GM21390 (cell line): Measurements from ENCODE around the gene UGCG.
"Not testable (repeated sequence)": the region's sequence is repeated elsewhere in the genome, so short reads cannot be mapped to it uniquely, and the experiment has no call there.

ENCODE experiments used
- ATAC-seq: cut with Tn5 transposase; IDR thresholded peaks from one replicate; pipeline ENCODE4 v1.9.1; 2021; ENCODE audit not compliant: unreplicated experiment

Gene UGCG

GRCh38 chr9:111895996-111896941 lies at the start of gene UGCG:
Gene UGCG, plus strand, starts transcription at chr9:111896814. Its CDS starts 402 bp downstream, at chr9:111897216.
- ATAC-seq: peak; percentile 83

- no peak for ATAC-seq
These were observed 45.1 kb upstream of the UGCG start for GRCh38 chr9:111851553-111851952.

GRCh38 chr9:111852291-111852690 lies 44.3 kb upstream of the UGCG start:
- ATAC-seq: no peak

- ATAC-seq: no peak
These were observed 43.2 kb upstream of the UGCG start for GRCh38 chr9:111853450-111853827.

- no peak for ATAC-seq
These were observed 41.8 kb upstream of the UGCG start for GRCh38 chr9:111854799-111855198.

GRCh38 chr9:111857555-111858211 lies 38.9 kb upstream of the UGCG start:
- ATAC-seq: no peak

GRCh38 chr9:111860443-111860842 lies 36.2 kb upstream of the UGCG start:
- no peak for ATAC-seq

GRCh38 chr9:111863636-111864035 lies 33.0 kb upstream of the UGCG start:
- ATAC-seq: no peak

GRCh38 chr9:111866976-111867375 lies 29.6 kb upstream of the UGCG start:
- no peak for ATAC-seq

- ATAC-seq: no peak
These were observed 28.1 kb upstream of the UGCG start for GRCh38 chr9:111868475-111868874.

GRCh38 chr9:111870774-111871498 lies 25.7 kb upstream of the UGCG start:
- no peak for ATAC-seq

- ATAC-seq: no peak
These were observed 25.1 kb upstream of the UGCG start for GRCh38 chr9:111871499-111871855.

- ATAC-seq: no peak
These were observed 23.7 kb upstream of the UGCG start for GRCh38 chr9:111872886-111873285.

- ATAC-seq: no peak
These were observed 22.7 kb upstream of the UGCG start for GRCh38 chr9:111873901-111874300.

- no peak for ATAC-seq
These were observed 22.1 kb upstream of the UGCG start for GRCh38 chr9:111874500-111874899.

- not testable (repeated sequence) for ATAC-seq
These were observed 21.3 kb upstream of the UGCG start for GRCh38 chr9:111875291-111875690.

GRCh38 chr9:111875691-111876090 lies 20.9 kb upstream of the UGCG start:
- ATAC-seq: not testable (repeated sequence)

- no peak for ATAC-seq
These were observed 20.4 kb upstream of the UGCG start for GRCh38 chr9:111876179-111876578.

GRCh38 chr9:111877420-111877819 lies 19.2 kb upstream of the UGCG start:
- no peak for ATAC-seq

- ATAC-seq: no peak
These were observed 17.7 kb upstream of the UGCG start for GRCh38 chr9:111878946-111879345.

GRCh38 chr9:111886983-111887718 lies 9.5 kb upstream of the UGCG start:
- no peak for ATAC-seq
